Esophagus muscularis mucosa (tissue), 4 donors: ENCODE results near the gene EP400.

ENCODE experiments used
- CTCF ChIP-seq, 3 experiments: fragments of 200-600 bp in 2 of 3; fragments of 450-650 bp in 1 of 3; sonication (generic) in 2 of 3; IDR thresholded peaks; one replicate each; pipeline ENCODE4 v1.5.1; 2017 to 2019; ENCODE audit warnings: antibody characterized with exemption in 3 of 3, mild to moderate bottlenecking in 2 of 3, moderate library complexity in 1 of 3
- EP300 ChIP-seq: sonication (generic); formaldehyde crosslinking; IDR thresholded peaks from one replicate; pipeline ENCODE4 v1.6.1; 2017; ENCODE audit warnings: antibody characterized with exemption
- POLR2A ChIP-seq: fragments of 450-650 bp; IDR thresholded peaks from one replicate; pipeline ENCODE4 v1.6.1; 2017; ENCODE audit warnings: antibody characterized with exemption, moderate library complexity, mild to moderate bottlenecking, low read depth
- POLR2AphosphoS5 ChIP-seq, 2 donors: sonication (generic); formaldehyde crosslinking; IDR thresholded peaks; one replicate each; pipeline ENCODE4 v1.6.1; 2017; ENCODE audit warnings: antibody characterized with exemption in 2 of 2

- no peak for TF ChIP-seq CTCF (IDR thresholded peaks at IDR 0.05)
- TF ChIP-seq POLR2A: no peak
- TF ChIP-seq POLR2AphosphoS5 (IDR thresholded peaks at IDR 0.05): no peak
- TF ChIP-seq EP300: no peak
These were observed 42.2 kb upstream of the EP400 start for GRCh38 chr12:131907379-131908091.
